ENCODE data around the gene RC3H2. TPM values are rescaled to one million over a fixed set of nuclear protein-coding genes. Genes with fewer than 3 reads are reported as not detected.
"Not testable (repeated sequence)": the region's sequence is repeated elsewhere in the genome, so short reads cannot be mapped to it uniquely, and the experiment has no call there.

Gene RC3H2
- total and polyA plus RNA-seq, 2 donors (not counting 3 experiments of a cell fraction or from before 2014, with no cell fraction given): 25.3 to 63.0 TPM

DNA sequence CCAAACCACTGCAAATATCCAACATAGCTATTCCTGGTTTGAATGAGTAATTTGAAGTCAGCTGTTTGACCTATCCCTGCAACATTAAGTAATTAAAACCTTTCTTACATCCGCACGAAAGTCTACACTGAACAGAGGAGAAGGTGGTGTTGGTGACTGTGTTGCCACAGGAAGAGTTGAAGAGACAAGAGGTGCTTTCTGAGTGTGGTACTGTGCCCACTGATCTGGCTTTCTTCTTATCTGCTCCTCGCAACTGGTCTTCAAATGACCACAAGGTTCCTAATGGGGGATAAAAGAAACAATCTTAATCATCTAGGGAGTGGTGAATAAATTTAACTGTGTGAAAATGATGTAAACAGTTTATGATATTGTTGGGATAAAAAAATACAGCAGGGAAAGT lies 47.3 kb downstream of the RC3H2 start:
- Histone ChIP-seq H2AFZ (ENCODE audit: low read depth, low read length) (no peak overlapping the region), H3K79me2 (ENCODE audit: control insufficient read depth, insufficient read depth, low read length) (no peaks in the 10 kb centered on the region), H3K9me1 (replicated peaks; ENCODE audit: control insufficient read depth, extremely low read depth, insufficient read depth, low read length) (no peaks in the 10 kb centered on the region), H3K36me3 (ENCODE audit: control insufficient read depth in 2 of 2, extremely low read depth in 1 of 2, insufficient read depth in 2 of 2, low read length in 2 of 2) (peaks cover 25 to 45% of the 10 kb centered on the region in 2 experiments), H3K4me1 (ENCODE audit: control insufficient read depth, extremely low read depth, insufficient read depth, low read length) (no peaks in the 10 kb centered on the region), H3K4me2 (ENCODE audit: insufficient read depth, low read length) (no peak overlapping the region), H4K20me1 (replicated peaks; ENCODE audit: control insufficient read depth, extremely low read depth, insufficient read depth, low read length) (no peaks in the 10 kb centered on the region), H3K27ac (ENCODE audit: insufficient read depth, low read depth, low read length) (no peak overlapping the region), H3K9me3 (replicated peaks; ENCODE audit: control insufficient read depth, insufficient read depth, low read length) (no peaks in the 10 kb centered on the region), H3K9ac (replicated peaks; ENCODE audit: extremely low read depth, insufficient read depth, low read length) (no peak overlapping the region), H3K4me3 (replicated peaks in 1 of 3; ENCODE audit: insufficient read depth in 1 of 3, low read depth in 1 of 3, low read length in 3 of 3) (no peak overlapping the region), H3K27me3 (ENCODE audit: control insufficient read depth in 2 of 2, insufficient read depth in 2 of 2, low read length in 2 of 2) (no peaks in the 10 kb centered on the region)
- DNase-seq (ENCODE audit: low read depth, low spot score) (no peak), FAIRE-seq (no peak)
- intact Hi-C loops (cut with micrococcal nuclease) (no loop called here), dilution Hi-C loops (cut with MboI; ENCODE audit: extremely low pct_ligation_motif_present, low sequenced_read_pairs) (no loop called here)
- ChIA-PET CTCF (interaction anchor here (1.0 kb wide), 1 partner anchor 23 kb away, joined by 4 read pairs; no protein-coding TSS in a partner anchor), POLR2A (interaction anchor here (0.6 kb wide), 1 partner anchor 43 kb away, joined by 5 read pairs; no protein-coding TSS in a partner anchor)
- BruUV-seq (replicated peaks): TSS peak; percentile 13
- no peak for TF ChIP-seq JUN (IDR thresholded peaks at IDR 0.05; ENCODE audit: borderline replicate concordance, insufficient read depth, insufficient read length, low read depth)
- no peak for TF ChIP-seq FOS (IDR thresholded peaks at IDR 0.05; ENCODE audit: borderline replicate concordance, insufficient read depth, low read length)
- no peak for TF ChIP-seq EZH2 (IDR thresholded peaks at IDR 0.05; ENCODE audit: borderline replicate concordance, low read depth, low read length, severe bottlenecking)
- TF ChIP-seq, protein P1, sequence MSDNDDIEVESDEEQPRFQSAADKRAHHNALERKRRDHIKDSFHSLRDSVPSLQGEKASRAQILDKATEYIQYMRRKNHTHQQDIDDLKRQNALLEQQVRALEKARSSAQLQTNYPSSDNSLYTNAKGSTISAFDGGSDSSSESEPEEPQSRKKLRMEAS (IDR thresholded peaks at IDR 0.05; ENCODE audit: insufficient read depth, insufficient read length): no peak
- TF ChIP-seq POLR2A (IDR thresholded peaks at IDR 0.05; ENCODE audit: low read depth, low read length): no peak
- no peak for TF ChIP-seq POLR2AphosphoS5 (IDR thresholded peaks at IDR 0.05; ENCODE audit: insufficient read depth, low read depth, low read length)
- no peak for TF ChIP-seq MYC (IDR thresholded peaks at IDR 0.05; ENCODE audit: low read depth, low read length)
- no peak for TF ChIP-seq GATA2 (IDR thresholded peaks at IDR 0.05; ENCODE audit: insufficient read depth, insufficient read length, low read depth, low read length)
- TF ChIP-seq, protein P2, sequence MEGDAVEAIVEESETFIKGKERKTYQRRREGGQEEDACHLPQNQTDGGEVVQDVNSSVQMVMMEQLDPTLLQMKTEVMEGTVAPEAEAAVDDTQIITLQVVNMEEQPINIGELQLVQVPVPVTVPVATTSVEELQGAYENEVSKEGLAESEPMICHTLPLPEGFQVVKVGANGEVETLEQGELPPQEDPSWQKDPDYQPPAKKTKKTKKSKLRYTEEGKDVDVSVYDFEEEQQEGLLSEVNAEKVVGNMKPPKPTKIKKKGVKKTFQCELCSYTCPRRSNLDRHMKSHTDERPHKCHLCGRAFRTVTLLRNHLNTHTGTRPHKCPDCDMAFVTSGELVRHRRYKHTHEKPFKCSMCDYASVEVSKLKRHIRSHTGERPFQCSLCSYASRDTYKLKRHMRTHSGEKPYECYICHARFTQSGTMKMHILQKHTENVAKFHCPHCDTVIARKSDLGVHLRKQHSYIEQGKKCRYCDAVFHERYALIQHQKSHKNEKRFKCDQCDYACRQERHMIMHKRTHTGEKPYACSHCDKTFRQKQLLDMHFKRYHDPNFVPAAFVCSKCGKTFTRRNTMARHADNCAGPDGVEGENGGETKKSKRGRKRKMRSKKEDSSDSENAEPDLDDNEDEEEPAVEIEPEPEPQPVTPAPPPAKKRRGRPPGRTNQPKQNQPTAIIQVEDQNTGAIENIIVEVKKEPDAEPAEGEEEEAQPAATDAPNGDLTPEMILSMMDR (IDR thresholded peaks at IDR 0.05; ENCODE audit: extremely low read depth in 1 of 2, insufficient read depth in 1 of 2, low read depth in 1 of 2, low read length in 2 of 2): no peak

DNA sequence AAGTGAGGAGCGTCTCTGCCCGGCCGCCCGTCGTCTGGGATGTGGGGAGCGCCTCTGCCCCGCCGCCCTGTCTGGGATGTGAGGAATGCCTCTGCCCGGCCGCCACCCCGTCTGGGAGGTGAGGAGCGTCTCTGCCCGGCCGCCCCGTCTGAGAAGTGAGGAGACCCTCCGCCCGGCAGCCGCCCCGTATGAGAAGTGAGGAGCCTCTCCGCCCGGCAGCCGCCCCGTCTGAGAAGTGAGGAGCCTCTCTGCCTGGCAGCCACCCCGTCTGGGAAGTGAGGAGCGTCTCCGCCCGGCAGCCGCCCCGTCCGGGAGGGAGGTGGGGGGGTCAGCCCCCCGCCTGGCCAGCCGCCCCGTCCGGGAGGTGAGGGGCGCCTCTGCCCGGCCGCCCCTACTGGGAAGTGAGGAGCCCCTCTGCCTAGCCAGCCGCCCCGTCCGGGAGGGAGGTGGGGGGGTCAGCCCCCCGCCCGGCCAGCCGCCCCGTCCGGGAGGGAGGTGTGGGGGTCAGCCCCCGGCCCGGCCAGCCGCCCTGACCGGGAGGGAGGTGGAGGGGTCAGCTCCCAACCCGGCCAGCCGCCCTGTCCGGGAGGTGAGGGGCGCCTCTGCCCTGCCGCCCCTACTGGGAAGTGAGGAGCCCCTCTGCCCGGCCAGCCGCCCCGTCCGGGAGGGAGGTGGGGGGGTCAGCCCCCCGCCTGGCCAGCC lies 52.9 kb downstream of the RC3H2 start:
- H3K9me3 ChIP-seq (replicated peaks; ENCODE audit: control insufficient read depth, insufficient read depth, low read length); FAIRE-seq; DNase-seq (ENCODE audit: low read depth, low spot score); H2AFZ ChIP-seq (ENCODE audit: low read depth, low read length); POLR2A ChIA-PET; H3K27me3 ChIP-seq (ENCODE audit: control insufficient read depth in 2 of 2, insufficient read depth in 2 of 2, low read length in 2 of 2); H3K27ac ChIP-seq (ENCODE audit: insufficient read depth, low read depth, low read length); dilution Hi-C loops (cut with MboI; ENCODE audit: extremely low pct_ligation_motif_present, low sequenced_read_pairs); H3K4me2 ChIP-seq (ENCODE audit: insufficient read depth, low read length); H3K4me1 ChIP-seq (ENCODE audit: control insufficient read depth, extremely low read depth, insufficient read depth, low read length); H3K9ac ChIP-seq (replicated peaks; ENCODE audit: extremely low read depth, insufficient read depth, low read length); CTCF ChIA-PET; H3K4me3 ChIP-seq (replicated peaks in 1 of 3; ENCODE audit: insufficient read depth in 1 of 3, low read depth in 1 of 3, low read length in 3 of 3); H3K79me2 ChIP-seq (ENCODE audit: control insufficient read depth, insufficient read depth, low read length); intact Hi-C loops (cut with micrococcal nuclease); BruUV-seq (replicated peaks); H3K9me1 ChIP-seq (replicated peaks; ENCODE audit: control insufficient read depth, extremely low read depth, insufficient read depth, low read length); H4K20me1 ChIP-seq (replicated peaks; ENCODE audit: control insufficient read depth, extremely low read depth, insufficient read depth, low read length): not testable (repeated sequence)
- peaks cover 14 to 38% of the 10 kb centered on the region in 2 experiments for H3K36me3 ChIP-seq (ENCODE audit: control insufficient read depth in 2 of 2, extremely low read depth in 1 of 2, insufficient read depth in 2 of 2, low read length in 2 of 2)

Data from endothelial cell of umbilical vein (primary cell).